Prostate gland (tissue), 2 donors: ENCODE results near the gene SGPL1. TPM values are rescaled to one million over a fixed set of nuclear protein-coding genes. Genes with fewer than 3 reads are reported as not detected.

ENCODE experiments used
- DNase-seq: peaks from one replicate; pipeline ENCODE4 v3.0.0-alpha.2; 2019; ENCODE audit warnings: low spot score
- H3K27ac ChIP-seq, 2 donors: fragments of 200-600 bp; sonication (generic); 2 replicates each; pipeline ENCODE4 v1.5.1; 2017 to 2019
- H3K27me3 ChIP-seq: fragments of 200-600 bp; sonication (generic); replicated peaks from 2 replicates; pipeline ENCODE4 v1.5.1; 2019; ENCODE audit not compliant: insufficient read depth
- H3K36me3 ChIP-seq, 2 donors: fragments of 200-600 bp; sonication (generic); 1 replicate in 1 of 2; 2 replicates in 1 of 2; pipeline versions ENCODE4 v1.5.1 to v1.8.1; 2017 to 2019
- H3K4me1 ChIP-seq: fragments of 200-600 bp; sonication (generic); replicated peaks from 2 replicates; pipeline ENCODE4 v1.5.1; 2019
- H3K4me3 ChIP-seq, 2 donors: fragments of 200-600 bp; sonication (generic); 2 replicates each; pipeline ENCODE4 v1.5.1; 2017 to 2019
- H3K9me3 ChIP-seq: fragments of 200-600 bp; sonication (generic); 2 replicates; pipeline ENCODE4 v1.5.1; 2017
- POLR2A ChIP-seq: fragments of 450-650 bp; IDR thresholded peaks from one replicate; pipeline ENCODE4 v1.6.1; 2016; ENCODE audit warnings: antibody characterized with exemption, mild to moderate bottlenecking
- POLR2AphosphoS5 ChIP-seq: sonication (generic); formaldehyde crosslinking; IDR thresholded peaks from one replicate; pipeline ENCODE4 v1.6.1; 2017; ENCODE audit warnings: antibody characterized with exemption
- WGBS: methylation state at CpG from one replicate; pipeline ENCODE4 v1.1.5; 2018; 5-methylcytosine and 5-hydroxymethylcytosine counted together
- intact Hi-C: fragments of 100-400 bp; cut with DNase I; formaldehyde crosslinking; loops from one replicate; pipeline ENCODE4 v1.14.2; 2022
- total RNA-seq, 2 donors: library from RNA; depleted of rRNA; stranded (reverse); fragments of >200 nt; gene quantifications; one replicate each; pipeline ENCODE4 v1.1.0, GENCODE V29; 2016
- TF ChIP-seq, protein P1 (sequence below), 4 experiments: fragments of 200-600 bp in 2 of 4; fragments of 450-650 bp in 2 of 4; sonication (generic) in 2 of 4; IDR thresholded peaks; 1 replicate in 3 of 4; 2 replicates in 1 of 4; pipeline ENCODE4 v1.5.1; 2016 to 2019; ENCODE audit warnings: antibody characterized with exemption in 4 of 4, mild to moderate bottlenecking in 2 of 4, moderate library complexity in 2 of 4

The SGPL1 gene
- total RNA-seq, 2 donors from 2014 or later = 52.6 to 64.4 TPM

DNA sequence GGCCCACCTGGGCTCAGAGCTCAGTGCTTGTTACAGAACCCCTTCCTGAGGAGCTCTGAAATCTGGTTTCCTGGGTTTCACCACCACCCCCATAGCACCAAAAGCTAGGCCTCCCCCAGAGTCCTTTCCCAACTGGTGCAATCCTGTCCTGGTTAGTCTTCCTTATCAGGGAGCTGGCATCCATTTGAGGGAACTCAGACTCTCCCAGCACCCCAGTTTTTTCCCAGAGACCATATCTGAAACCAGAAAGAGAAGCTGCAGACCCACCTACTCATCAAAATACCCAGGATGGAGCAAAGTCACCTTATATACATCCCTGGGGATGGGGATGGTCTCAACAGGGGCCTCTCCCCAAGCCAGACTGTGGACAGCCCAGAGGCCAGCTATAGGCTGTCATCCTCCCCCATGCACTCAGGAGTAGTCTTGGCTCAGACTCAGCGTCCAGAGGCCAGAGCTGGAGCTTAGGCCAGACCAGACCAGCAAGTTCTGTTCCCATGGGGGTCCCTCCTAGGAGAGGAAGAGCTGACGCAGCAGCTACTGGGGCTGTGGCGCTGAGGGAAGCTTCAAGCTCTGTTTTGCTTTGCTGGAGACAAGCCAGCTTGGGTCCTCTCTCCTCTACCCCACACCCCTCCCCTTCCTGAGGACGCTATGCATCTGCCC lies 33.5 kb upstream of the SGPL1 start:
- Histone ChIP-seq H3K4me1 (no peaks in the 10 kb centered on the region), H3K4me3 (no peak overlapping the region), H3K27me3 (no peaks in the 10 kb centered on the region), H3K36me3 (no peaks in the 10 kb centered on the region), H3K27ac (no peak overlapping the region), H3K9me3 (no peaks in the 10 kb centered on the region)
- intact Hi-C loops = no loop called here
- TF ChIP-seq, protein P1, sequence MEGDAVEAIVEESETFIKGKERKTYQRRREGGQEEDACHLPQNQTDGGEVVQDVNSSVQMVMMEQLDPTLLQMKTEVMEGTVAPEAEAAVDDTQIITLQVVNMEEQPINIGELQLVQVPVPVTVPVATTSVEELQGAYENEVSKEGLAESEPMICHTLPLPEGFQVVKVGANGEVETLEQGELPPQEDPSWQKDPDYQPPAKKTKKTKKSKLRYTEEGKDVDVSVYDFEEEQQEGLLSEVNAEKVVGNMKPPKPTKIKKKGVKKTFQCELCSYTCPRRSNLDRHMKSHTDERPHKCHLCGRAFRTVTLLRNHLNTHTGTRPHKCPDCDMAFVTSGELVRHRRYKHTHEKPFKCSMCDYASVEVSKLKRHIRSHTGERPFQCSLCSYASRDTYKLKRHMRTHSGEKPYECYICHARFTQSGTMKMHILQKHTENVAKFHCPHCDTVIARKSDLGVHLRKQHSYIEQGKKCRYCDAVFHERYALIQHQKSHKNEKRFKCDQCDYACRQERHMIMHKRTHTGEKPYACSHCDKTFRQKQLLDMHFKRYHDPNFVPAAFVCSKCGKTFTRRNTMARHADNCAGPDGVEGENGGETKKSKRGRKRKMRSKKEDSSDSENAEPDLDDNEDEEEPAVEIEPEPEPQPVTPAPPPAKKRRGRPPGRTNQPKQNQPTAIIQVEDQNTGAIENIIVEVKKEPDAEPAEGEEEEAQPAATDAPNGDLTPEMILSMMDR (IDR thresholded peaks at IDR 0.05) = no peak
- TF ChIP-seq POLR2A (no peak), POLR2AphosphoS5 (no peak)
- DNase-seq = no peak
- 74% methylated on average over 4 of the region's 4 CpGs for WGBS

DNA sequence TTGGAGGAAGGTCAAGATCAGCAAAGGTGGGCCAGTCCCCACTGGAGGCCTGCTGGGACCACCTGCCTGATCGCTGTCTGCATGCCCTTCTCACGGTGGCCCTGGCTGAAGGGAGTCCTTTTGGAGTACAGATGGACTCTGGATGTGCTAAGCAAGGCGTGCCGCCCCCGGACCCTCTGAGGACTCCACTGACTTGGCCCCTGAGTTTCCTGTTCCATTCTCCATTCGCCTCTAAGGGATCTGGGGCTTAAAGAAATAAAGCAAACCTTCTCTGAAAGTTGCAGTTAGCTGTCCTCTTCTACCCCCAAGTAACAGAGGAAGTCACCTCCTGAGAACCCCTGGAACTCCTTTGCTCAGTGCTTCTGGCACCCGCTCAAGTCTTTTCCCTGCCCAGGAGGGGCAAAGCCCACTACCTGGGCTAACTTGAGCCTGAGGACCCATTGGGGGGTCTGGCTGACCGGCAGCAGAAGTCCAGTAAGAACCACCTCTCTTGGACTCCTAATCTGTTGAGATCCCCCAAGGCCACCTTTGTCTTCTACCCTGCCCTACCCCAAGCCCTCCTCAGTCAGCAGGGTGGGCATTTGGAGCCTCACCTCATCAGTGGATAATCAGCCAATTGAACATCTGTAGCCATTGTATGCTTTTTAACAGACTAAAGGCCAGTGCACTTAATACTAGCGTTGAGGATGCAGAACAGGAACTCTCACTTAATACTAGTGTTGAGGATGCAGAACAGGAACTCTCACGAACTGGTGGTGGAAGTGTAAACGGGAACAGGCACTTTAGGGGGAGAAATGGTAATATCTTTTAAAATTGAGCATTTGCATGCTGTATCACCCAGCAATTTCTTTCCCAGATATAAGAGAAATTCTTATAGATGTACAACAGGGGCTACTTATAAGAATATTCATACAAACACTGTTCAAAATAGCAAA lies 32.7 kb upstream of the SGPL1 start:
- intact Hi-C loops = no loop called here

DNA sequence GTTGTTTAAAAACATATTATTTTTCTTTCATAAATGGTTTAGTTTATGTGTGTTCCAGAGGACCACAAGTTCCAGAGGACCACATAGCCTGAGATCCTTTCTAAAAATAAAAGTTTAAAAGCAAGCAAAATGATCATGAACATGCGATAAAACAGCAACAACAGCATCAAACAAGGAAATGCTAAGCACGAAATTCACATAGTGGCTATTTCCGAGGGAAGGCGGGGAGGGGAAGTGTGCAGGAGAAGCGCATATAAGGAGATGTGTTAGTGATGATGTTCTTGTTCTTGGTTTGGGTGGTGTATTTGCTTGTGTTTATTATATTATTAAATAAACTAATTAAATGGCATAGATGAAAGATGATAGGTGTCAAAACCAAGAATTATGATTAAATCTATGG lies 31.7 kb upstream of the SGPL1 start:
- Histone ChIP-seq H3K4me3 (no peak overlapping the region), H3K4me1 (no peaks in the 10 kb centered on the region), H3K27ac (no peak overlapping the region), H3K9me3 (no peaks in the 10 kb centered on the region), H3K36me3 (no peaks in the 10 kb centered on the region), H3K27me3 (no peaks in the 10 kb centered on the region)
- no peak for DNase-seq
- intact Hi-C loops = no loop called here
- 78% methylated on average over 5 of the region's 5 CpGs for WGBS
- no peak for TF ChIP-seq POLR2A
- TF ChIP-seq, protein P1 (IDR thresholded peaks at IDR 0.05) = no peak
- TF ChIP-seq POLR2AphosphoS5 = no peak

More for the DNA sequence above, 32.7 kb upstream of the SGPL1 start:
- WGBS = 84% methylated on average over 11 of the region's 11 CpGs
- Histone ChIP-seq H3K27me3 (no peaks in the 10 kb centered on the region), H3K36me3 (no peaks in the 10 kb centered on the region), H3K9me3 (no peaks in the 10 kb centered on the region), H3K4me1 (no peaks in the 10 kb centered on the region), H3K4me3 (no peak overlapping the region), H3K27ac (no peak overlapping the region)
- TF ChIP-seq POLR2A (no peak), POLR2AphosphoS5 (no peak)
- TF ChIP-seq, protein P1 (IDR thresholded peaks at IDR 0.05) = no peak
- DNase-seq = no peak

DNA sequence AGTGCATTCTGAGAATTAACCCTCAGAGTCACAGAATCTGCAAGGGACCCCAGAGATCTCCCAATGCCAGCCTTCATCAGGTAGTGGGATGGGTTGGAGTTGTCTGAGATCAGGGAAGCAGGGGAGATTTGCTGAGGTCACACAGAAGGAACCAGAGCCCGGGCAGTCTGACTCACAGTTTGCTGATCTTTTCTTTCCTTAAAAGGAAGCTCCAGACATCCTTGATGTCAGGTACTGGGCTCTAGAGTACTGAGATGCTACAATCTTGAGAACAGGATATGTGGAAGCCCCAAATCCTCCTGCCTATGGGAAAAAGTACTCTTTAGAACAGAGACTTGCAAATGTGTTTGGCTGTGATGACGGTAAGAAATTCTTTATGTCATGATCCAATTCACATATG lies 31.3 kb upstream of the SGPL1 start:
- Histone ChIP-seq H3K9me3 (no peaks in the 10 kb centered on the region), H3K36me3 (no peaks in the 10 kb centered on the region), H3K4me1 (no peaks in the 10 kb centered on the region), H3K4me3 (no peak overlapping the region), H3K27me3 (no peaks in the 10 kb centered on the region), H3K27ac (no peak overlapping the region)
- TF ChIP-seq POLR2A = no peak
- TF ChIP-seq POLR2AphosphoS5 = no peak
- TF ChIP-seq, protein P1 (IDR thresholded peaks at IDR 0.05) = no peak
- intact Hi-C loops = no loop called here
- 78% methylated on average over 2 of the region's 2 CpGs for WGBS
- DNase-seq = no peak
